Stimulated activated CD4-positive, alpha-beta T cell treated with anti-CD3 and anti-CD28 coated beads, TNF-alpha, amount 100 ng/mL, for 4 hours (primary cell): ENCODE measurements around the gene GRAMD4.

ENCODE experiments used
- DNase-seq, 3 experiments: peaks; one replicate each; pipeline ENCODE4 v3.0.0-alpha.2; 2020; ENCODE audit warnings: low read depth in 3 of 3

Gene GRAMD4

GRCh38 chr22:46655861-46656608 lies 35.8 kb downstream of the GRAMD4 start:
- no peak for DNase-seq

- no peak for DNase-seq
Measured at GRCh38 chr22:46656856-46657654, 36.9 kb downstream of the GRAMD4 start.

GRCh38 chr22:46657655-46657953 lies 37.4 kb downstream of the GRAMD4 start:
- no peak for DNase-seq

GRCh38 chr22:46657996-46658947 lies 38.1 kb downstream of the GRAMD4 start:
- no peak for DNase-seq

- DNase-seq = no peak
Measured at GRCh38 chr22:46659059-46659790, 39.0 kb downstream of the GRAMD4 start.

GRCh38 chr22:46659791-46660186 lies 39.6 kb downstream of the GRAMD4 start:
- DNase-seq = no peak

GRCh38 chr22:46660604-46661201 lies 40.5 kb downstream of the GRAMD4 start:
- DNase-seq = no peak

GRCh38 chr22:46661221-46661851 lies 41.1 kb downstream of the GRAMD4 start:
- DNase-seq = peak in 2 of 3 experiments; percentile 46 to 59

GRCh38 chr22:46662226-46662625 lies 42.0 kb downstream of the GRAMD4 start:
- DNase-seq = no peak

- no peak for DNase-seq
Measured at GRCh38 chr22:46663001-46663400, 42.8 kb downstream of the GRAMD4 start.

- no peak for DNase-seq
Measured at GRCh38 chr22:46663436-46664100, 43.4 kb downstream of the GRAMD4 start.

GRCh38 chr22:46664301-46664855 lies 44.2 kb downstream of the GRAMD4 start:
- DNase-seq = no peak

- no peak for DNase-seq
Measured at GRCh38 chr22:46665151-46665695, 45.0 kb downstream of the GRAMD4 start.

GRCh38 chr22:46665751-46666280 lies 45.6 kb downstream of the GRAMD4 start:
- no peak for DNase-seq

- no peak for DNase-seq
Measured at GRCh38 chr22:46666577-46667244, 46.5 kb downstream of the GRAMD4 start.

GRCh38 chr22:46667245-46667623 lies 47.0 kb downstream of the GRAMD4 start:
- no peak for DNase-seq

GRCh38 chr22:46668116-46668515 lies 47.9 kb downstream of the GRAMD4 start:
- no peak for DNase-seq

- DNase-seq = no peak
Measured at GRCh38 chr22:46669201-46669600, 49.0 kb downstream of the GRAMD4 start.
